ENCODE data around the gene DPEP2. TPM values are rescaled to one million over a fixed set of nuclear protein-coding genes. Genes with fewer than 3 reads are reported as not detected.

DPEP2 gene
- total and polyA plus RNA-seq, 2 experiments from 2014 or later, result not detected

- H2AFZ ChIP-seq, result no peak overlapping the region
- no peak for DNase-seq (ENCODE audit: low spot score)
- Mint-ChIP-seq H3K9me3 (no peaks in the 10 kb centered on the region), H3K4me3 (no peak overlapping the region), H3K36me3 (ENCODE audit: low read depth) (no peaks in the 10 kb centered on the region), H3K27me3 (ENCODE audit: insufficient read depth, low read depth, poor library complexity) (peaks cover 15% of the 10 kb centered on the region), H3K4me1 (no peaks in the 10 kb centered on the region), H3K27ac (no peak overlapping the region)
- 0 out of 2 replicates have a peak, but pooled peaks cover 3% of the 10 kb centered on the region for H3F3A ChIP-seq (replicated peaks; ENCODE audit: low read depth)
- ATAC-seq, result no peak
- H3K9me2 ChIP-seq (ENCODE audit: insufficient read depth), result no peaks in the 10 kb centered on the region
- no peak for TF ChIP-seq POLR2AphosphoS5 (IDR thresholded peaks at IDR 0.05; ENCODE audit: low read depth)
- TF ChIP-seq EZH2phosphoT487 (IDR thresholded peaks at IDR 0.05; ENCODE audit: unreplicated experiment), result no peak
- TF ChIP-seq ZNF331 (CRISPR knock-in tag; IDR thresholded peaks at IDR 0.05; ENCODE audit: low read depth), result no peak
- no peak for TF ChIP-seq REST (IDR thresholded peaks at IDR 0.05; ENCODE audit: unreplicated experiment)
- TF ChIP-seq STAT1 (IDR thresholded peaks at IDR 0.05; ENCODE audit: unreplicated experiment), result no peak
- TF ChIP-seq NANOG (IDR thresholded peaks at IDR 0.05; ENCODE audit: borderline replicate concordance), result no peak
- no peak for TF ChIP-seq JUNB (IDR thresholded peaks at IDR 0.05; ENCODE audit: unreplicated experiment)
- no peak for TF ChIP-seq CREB1 (CRISPR knock-in tag; IDR thresholded peaks at IDR 0.05; ENCODE audit: low read depth)
- no peak for TF ChIP-seq ZNF114 (CRISPR knock-in tag; IDR thresholded peaks at IDR 0.05)
- no peak for TF ChIP-seq ETS1 (IDR thresholded peaks at IDR 0.05)
- no peak for TF ChIP-seq CTCF (conservative IDR thresholded peaks at IDR 0.05; ENCODE audit: low read depth in 2 of 2)
- TF ChIP-seq ZNF462 (CRISPR knock-in tag; IDR thresholded peaks at IDR 0.05), result no peak
- no peak for TF ChIP-seq EZH2 (IDR thresholded peaks at IDR 0.05; ENCODE audit: low read depth, unreplicated experiment)
- no peaks in the 10 kb centered on the region for H3K4me1 ChIP-seq (ENCODE audit: insufficient read depth)
- H3K79me2 ChIP-seq (replicated peaks; ENCODE audit: insufficient read depth), result no peaks in the 10 kb centered on the region
- H3K36me3 ChIP-seq (ENCODE audit: insufficient read depth), result no peaks in the 10 kb centered on the region
- no peaks in the 10 kb centered on the region for H4K20me1 ChIP-seq (replicated peaks; ENCODE audit: insufficient read depth)
- H3K4me2 ChIP-seq, result no peak overlapping the region
- no peak overlapping the region for H3K27ac ChIP-seq (ENCODE audit: low read depth)
- H3K27me3 ChIP-seq (ENCODE audit: insufficient read depth), result peaks cover 3% of the 10 kb centered on the region; the same call in 1 of the 2 replicates
- H3K4me3 ChIP-seq, result no peak overlapping the region
Measured at GRCh38 chr16:67996666-67997065, 2.6 kb downstream of the DPEP2 start.

Data from GM23338 (cell line).